ENCODE measurements around the gene ZNF346. TPM values are rescaled to one million over a fixed set of nuclear protein-coding genes. Genes with fewer than 3 reads are reported as not detected.
A peak's percentile ranks its signal among the peaks of the same experiment; 100 is the strongest.

Gene ZNF346
- total RNA-seq, 1 donor from 2014 or later, result 27.1 TPM

- no peak for DNase-seq (ENCODE audit: low spot score)
- intact Hi-C loops (cut with DNase I), result no loop called here
- ATAC-seq, result peak; percentile 58
These were observed 66.6 kb downstream of the ZNF346 start for GRCh38 chr5:177089127-177089526.

GRCh38 chr5:177089825-177090641 is 67.5 kb downstream of the ZNF346 start:
- intact Hi-C loops (cut with DNase I), result no loop called here
- ATAC-seq, result no peak

GRCh38 chr5:177090813-177091212 is 68.3 kb downstream of the ZNF346 start:
- ATAC-seq (no peak), DNase-seq (ENCODE audit: low spot score) (no peak)
- intact Hi-C loops (cut with DNase I), result no loop called here

More at GRCh38 chr5:177089825-177090641, 67.5 kb downstream of the ZNF346 start:
- no peak for DNase-seq (ENCODE audit: low spot score)

- intact Hi-C loops (cut with DNase I), result no loop called here
- no peak for ATAC-seq
- DNase-seq (ENCODE audit: low spot score), result no peak
These were observed 68.7 kb downstream of the ZNF346 start for GRCh38 chr5:177091232-177091631.

GRCh38 chr5:177092178-177093081 is 69.9 kb downstream of the ZNF346 start:
- DNase-seq (ENCODE audit: low spot score) (no peak), ATAC-seq (no peak)
- intact Hi-C loops (cut with DNase I), result no loop called here

GRCh38 chr5:177093082-177093712 is 70.7 kb downstream of the ZNF346 start:
- intact Hi-C loops (cut with DNase I), result no loop called here
- ATAC-seq, result no peak
- DNase-seq (ENCODE audit: low spot score), result no peak

- ATAC-seq, result no peak
- DNase-seq (ENCODE audit: low spot score), result no peak
- intact Hi-C loops (cut with DNase I), result no loop called here
These were observed 71.3 kb downstream of the ZNF346 start for GRCh38 chr5:177093803-177094202.

GRCh38 chr5:177094224-177095087 is 72.0 kb downstream of the ZNF346 start:
- intact Hi-C loops (cut with DNase I), result no loop called here
- DNase-seq (ENCODE audit: low spot score), result peak; percentile 70
- peak; percentile 94 for ATAC-seq

- DNase-seq (ENCODE audit: low spot score), result no peak
- intact Hi-C loops (cut with DNase I), result no loop called here
- ATAC-seq, result no peak
These were observed 72.7 kb downstream of the ZNF346 start for GRCh38 chr5:177095088-177095669.

GRCh38 chr5:177096162-177097015 is 73.9 kb downstream of the ZNF346 start:
- intact Hi-C loops (cut with DNase I), result no loop called here
- no peak for ATAC-seq
- no peak for DNase-seq (ENCODE audit: low spot score)

GRCh38 chr5:177097016-177097985 is 74.8 kb downstream of the ZNF346 start:
- DNase-seq (ENCODE audit: low spot score), result no peak
- intact Hi-C loops (cut with DNase I), result no loop called here
- ATAC-seq, result no peak

GRCh38 chr5:177098120-177098469 is 75.6 kb downstream of the ZNF346 start:
- ATAC-seq (no peak), DNase-seq (ENCODE audit: low spot score) (no peak)
- intact Hi-C loops (cut with DNase I), result no loop called here

- ATAC-seq (no peak), DNase-seq (ENCODE audit: low spot score) (no peak)
- intact Hi-C loops (cut with DNase I), result no loop called here
These were observed 76.1 kb downstream of the ZNF346 start for GRCh38 chr5:177098470-177099141.

GRCh38 chr5:177099422-177100093 is 77.1 kb downstream of the ZNF346 start:
- no peak for DNase-seq (ENCODE audit: low spot score)
- ATAC-seq, result no peak
- intact Hi-C loops (cut with DNase I), result no loop called here

GRCh38 chr5:177100714-177101121 is 78.2 kb downstream of the ZNF346 start:
- no peak for ATAC-seq
- intact Hi-C loops (cut with DNase I), result no loop called here
- no peak for DNase-seq (ENCODE audit: low spot score)
